ENCODE results near the gene CD19.

DNA sequence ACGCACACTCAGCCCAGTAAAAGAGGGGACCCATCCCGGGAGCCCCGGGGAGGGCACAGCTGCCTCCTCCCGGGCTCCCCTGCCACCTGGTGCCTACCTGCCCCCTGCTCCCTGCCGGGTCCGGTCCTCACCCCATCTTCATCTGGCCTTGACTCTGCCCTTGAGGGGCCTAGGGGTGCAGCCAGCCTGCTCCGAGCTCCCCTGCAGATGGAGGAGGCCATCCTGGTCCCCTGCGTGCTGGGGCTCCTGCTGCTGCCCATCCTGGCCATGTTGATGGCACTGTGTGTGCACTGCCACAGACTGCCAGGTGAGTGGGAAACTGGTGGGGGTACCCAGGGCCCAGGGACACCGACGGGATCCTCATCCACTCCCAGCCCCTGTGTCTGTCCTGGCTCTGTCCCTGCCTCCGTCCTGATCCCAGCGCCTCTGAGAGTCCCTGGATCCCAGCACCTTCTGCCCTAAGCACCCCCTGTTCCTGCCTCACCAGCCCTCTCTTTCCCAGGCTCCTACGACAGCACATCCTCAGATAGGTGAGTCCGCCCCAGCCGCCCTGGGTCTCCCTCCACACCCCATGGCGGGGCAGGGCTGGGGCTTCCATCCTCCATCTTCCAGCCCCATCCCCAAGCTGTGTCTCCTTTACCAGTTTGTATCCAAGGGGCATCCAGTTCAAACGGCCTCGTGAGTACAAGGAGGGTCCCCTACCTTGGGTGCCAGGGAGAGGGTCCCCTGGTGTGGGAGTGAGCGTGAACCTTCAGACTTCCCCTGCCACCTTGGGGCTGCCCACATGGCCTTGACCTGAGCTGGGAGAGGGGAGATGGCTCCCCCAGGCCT lies 53.7 kb downstream of the CD19 start:
- TF ChIP-seq REST (IDR thresholded peaks at IDR 0.05; ENCODE audit: borderline replicate concordance) (no peak), SMC3 (conservative IDR thresholded peaks at IDR 0.05; ENCODE audit: poor library complexity) (no peak), EZH2 (IDR thresholded peaks at IDR 0.05; ENCODE audit: borderline replicate concordance, insufficient read depth, low read length, poor library complexity, severe bottlenecking) (no peak), POLR2AphosphoS5 (IDR thresholded peaks at IDR 0.05) (no peak), MXI1 (conservative IDR thresholded peaks at IDR 0.05; ENCODE audit: poor library complexity, severe bottlenecking) (no peak), EP300 (conservative IDR thresholded peaks at IDR 0.05; ENCODE audit: poor library complexity, severe bottlenecking) (no peak)
- TF ChIP-seq, protein P1, sequence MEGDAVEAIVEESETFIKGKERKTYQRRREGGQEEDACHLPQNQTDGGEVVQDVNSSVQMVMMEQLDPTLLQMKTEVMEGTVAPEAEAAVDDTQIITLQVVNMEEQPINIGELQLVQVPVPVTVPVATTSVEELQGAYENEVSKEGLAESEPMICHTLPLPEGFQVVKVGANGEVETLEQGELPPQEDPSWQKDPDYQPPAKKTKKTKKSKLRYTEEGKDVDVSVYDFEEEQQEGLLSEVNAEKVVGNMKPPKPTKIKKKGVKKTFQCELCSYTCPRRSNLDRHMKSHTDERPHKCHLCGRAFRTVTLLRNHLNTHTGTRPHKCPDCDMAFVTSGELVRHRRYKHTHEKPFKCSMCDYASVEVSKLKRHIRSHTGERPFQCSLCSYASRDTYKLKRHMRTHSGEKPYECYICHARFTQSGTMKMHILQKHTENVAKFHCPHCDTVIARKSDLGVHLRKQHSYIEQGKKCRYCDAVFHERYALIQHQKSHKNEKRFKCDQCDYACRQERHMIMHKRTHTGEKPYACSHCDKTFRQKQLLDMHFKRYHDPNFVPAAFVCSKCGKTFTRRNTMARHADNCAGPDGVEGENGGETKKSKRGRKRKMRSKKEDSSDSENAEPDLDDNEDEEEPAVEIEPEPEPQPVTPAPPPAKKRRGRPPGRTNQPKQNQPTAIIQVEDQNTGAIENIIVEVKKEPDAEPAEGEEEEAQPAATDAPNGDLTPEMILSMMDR (IDR thresholded peaks at IDR 0.05; ENCODE audit: poor library complexity, severe bottlenecking), result no peak

Measured in neural cell (in vitro differentiated cells).